SH-SY5Y (cell line): Measurements from ENCODE around the gene DMAC2L.

Experiments
- GATA2 ChIP-seq: IDR thresholded peaks from 2 replicates; pipeline ENCODE4 v1.6.1; 2011; ENCODE audit warnings: mild to moderate bottlenecking, low read depth, low read length
- GATA3 ChIP-seq: IDR thresholded peaks from 2 replicates; pipeline ENCODE4 v1.6.1; 2011; ENCODE audit warnings: low read depth, mild to moderate bottlenecking, low read length, moderate library complexity

- TF ChIP-seq GATA3 = no peak
- no peak for TF ChIP-seq GATA2
Measured at GRCh38 chr14:50308363-50308915, 3.7 kb upstream of the DMAC2L start.
